ENCODE results near the gene TBX19. TPM values are rescaled to one million over a fixed set of nuclear protein-coding genes. Genes with fewer than 3 reads are reported as not detected.
A peak's percentile ranks its signal among the peaks of the same experiment; 100 is the strongest.
"Not testable (repeated sequence)": the region's sequence is repeated elsewhere in the genome, so short reads cannot be mapped to it uniquely, and the experiment has no call there.

TBX19 gene
- total and polyA plus RNA-seq, 8 donors: 0.61 to 2.9 (median 1.2) TPM; not detected in 2

GRCh38 chr1:168347630-168348029 is 67.0 kb downstream of the TBX19 start:
- intact Hi-C loops (cut with DNase I; ENCODE audit: low total_unique reads): loop anchor here (10.0 kb wide), 1 partner anchor 227 kb away; the partner anchor contains the start of gene XCL1

GRCh38 chr1:168348146-168348709 is 67.6 kb downstream of the TBX19 start:
- Histone ChIP-seq H3K36me3 (no peaks in the 10 kb centered on the region), H3K9me3 (no peaks in the 10 kb centered on the region), H3K27ac (peak overlapping the region in 2 of 5 donors; percentile 17 to 20), H3K27me3 (no peaks in the 10 kb centered on the region), H3K4me3 (peak overlapping the region; percentile 24 to 34 (median 30)), H3K4me1 (peaks cover 0 to 9% (median 1%) of the 10 kb centered on the region in 4 donors)
- TF ChIP-seq EP300 (IDR thresholded peaks at IDR 0.05) (no peak), POLR2AphosphoS5 (IDR thresholded peaks at IDR 0.05) (no peak), CTCF (IDR thresholded peaks at IDR 0.05) (no peak), POLR2A (IDR thresholded peaks at IDR 0.05) (no peak)
- WGBS, 5 donors: 44 to 72% (median 61%) methylated on average over 8 of the region's 8 CpGs
- DNase-seq: peak in 1 of 2 donors; percentile 45
- intact Hi-C loops (cut with DNase I; ENCODE audit: low total_unique reads): loop anchor here (10.0 kb wide), 1 partner anchor 227 kb away; the partner anchor contains the start of gene XCL1

More at GRCh38 chr1:168347630-168348029, 67.0 kb downstream of the TBX19 start:
- no peaks in the 10 kb centered on the region for H3K36me3 ChIP-seq
- no peak for TF ChIP-seq POLR2A (IDR thresholded peaks at IDR 0.05)
- peaks cover 0 to 15% (median 7%) of the 10 kb centered on the region in 4 donors for H3K4me1 ChIP-seq
- WGBS, 5 donors: 93 to 100% (median 97%) methylated on average over 1 of the region's 1 CpG
- H3K27ac ChIP-seq: no peak overlapping the region
- H3K4me3 ChIP-seq: no peak overlapping the region
- no peaks in the 10 kb centered on the region for H3K27me3 ChIP-seq
- DNase-seq: no peak
- no peaks in the 10 kb centered on the region for H3K9me3 ChIP-seq

- H3K27me3 ChIP-seq; intact Hi-C loops (cut with DNase I; ENCODE audit: low total_unique reads); H3K9me3 ChIP-seq; H3K4me3 ChIP-seq; H3K27ac ChIP-seq; H3K4me1 ChIP-seq; DNase-seq; H3K36me3 ChIP-seq: not testable (repeated sequence)
- WGBS, 5 donors: 88 to 93% (median 92%) methylated on average over 18 to 36 of the region's 36 CpGs
These were observed 73.9 kb downstream of the TBX19 start for GRCh38 chr1:168354335-168355269.

- TF ChIP-seq POLR2A (IDR thresholded peaks at IDR 0.05) (no peak), EP300 (IDR thresholded peaks at IDR 0.05) (no peak), CTCF (IDR thresholded peaks at IDR 0.05) (no peak), POLR2AphosphoS5 (IDR thresholded peaks at IDR 0.05) (no peak)
- Histone ChIP-seq H3K27ac (no peak overlapping the region), H3K36me3 (no peaks in the 10 kb centered on the region), H3K9me3 (no peaks in the 10 kb centered on the region), H3K27me3 (no peaks in the 10 kb centered on the region), H3K4me3 (no peak overlapping the region), H3K4me1 (peaks cover 0 to 11% (median 3%) of the 10 kb centered on the region in 4 donors)
- WGBS, 5 donors: 40 to 59% (median 52%) methylated on average over 7 of the region's 7 CpGs
- peak in 1 of 2 donors; percentile 20 for DNase-seq
- intact Hi-C loops (cut with DNase I; ENCODE audit: low total_unique reads): no loop called here
These were observed 79.7 kb downstream of the TBX19 start for GRCh38 chr1:168360151-168361021.

DNA sequence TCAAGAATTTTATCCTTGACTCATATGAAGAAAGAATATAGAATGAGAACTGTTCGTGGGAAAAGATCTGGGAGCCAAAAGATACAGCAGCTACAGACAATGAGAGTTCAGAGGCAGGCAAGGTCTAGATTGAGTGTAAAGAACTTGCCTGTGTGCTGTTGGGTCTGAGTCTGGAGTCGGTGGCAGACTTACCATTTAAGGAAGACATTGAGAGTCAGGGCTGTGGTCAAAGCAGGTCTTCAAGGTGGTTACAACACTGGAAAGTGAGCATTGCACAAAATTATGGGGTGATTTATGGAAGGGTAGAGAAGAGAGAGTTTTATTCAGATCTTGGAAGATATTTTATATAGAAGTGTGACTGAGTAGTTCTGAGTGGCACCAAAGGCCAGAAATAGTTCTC is 80.6 kb downstream of the TBX19 start:
- Histone ChIP-seq H3K36me3 (no peaks in the 10 kb centered on the region), H3K4me1 (peaks cover 0 to 11% (median 3%) of the 10 kb centered on the region in 4 donors), H3K4me3 (no peak overlapping the region), H3K27ac (no peak overlapping the region), H3K9me3 (no peaks in the 10 kb centered on the region), H3K27me3 (no peaks in the 10 kb centered on the region)
- intact Hi-C loops (cut with DNase I; ENCODE audit: low total_unique reads): no loop called here
- 59 to 68% (median 67%) methylated on average over 2 of the region's 2 CpGs for WGBS, 5 donors
- DNase-seq: no peak
- TF ChIP-seq CTCF (IDR thresholded peaks at IDR 0.05) (no peak), POLR2AphosphoS5 (IDR thresholded peaks at IDR 0.05) (no peak), POLR2A (IDR thresholded peaks at IDR 0.05) (no peak), EP300 (IDR thresholded peaks at IDR 0.05) (no peak)
